PC-3 (cell line): ENCODE measurements around the gene SCN5A.

Experiments
- EZH2 ChIP-seq: fragments of 300-600 bp; sonication (generic); IDR thresholded peaks from one replicate; pipeline ENCODE4 v1.6.1; 2017; ENCODE audit warnings: antibody characterized with exemption, mild to moderate bottlenecking, low read length; ENCODE audit not compliant: unreplicated experiment
- EZH2phosphoT487 ChIP-seq: fragments of 300-600 bp; sonication (generic); IDR thresholded peaks from 2 replicates; pipeline ENCODE4 v1.6.1; 2018; ENCODE audit warnings: mild to moderate bottlenecking, antibody characterized with exemption, low read length, borderline replicate concordance
- TF ChIP-seq, protein P1 (sequence below): fragments of 300-600 bp; sonication (generic); conservative IDR thresholded peaks from 2 replicates; pipeline ENCODE4 v1.5.1; 2017; ENCODE audit warnings: antibody characterized with exemption, low read depth, mild to moderate bottlenecking, low read length

GRCh38 chr3:38534604-38535003, 114.9 kb downstream of the SCN5A start:
- TF ChIP-seq, protein P1, sequence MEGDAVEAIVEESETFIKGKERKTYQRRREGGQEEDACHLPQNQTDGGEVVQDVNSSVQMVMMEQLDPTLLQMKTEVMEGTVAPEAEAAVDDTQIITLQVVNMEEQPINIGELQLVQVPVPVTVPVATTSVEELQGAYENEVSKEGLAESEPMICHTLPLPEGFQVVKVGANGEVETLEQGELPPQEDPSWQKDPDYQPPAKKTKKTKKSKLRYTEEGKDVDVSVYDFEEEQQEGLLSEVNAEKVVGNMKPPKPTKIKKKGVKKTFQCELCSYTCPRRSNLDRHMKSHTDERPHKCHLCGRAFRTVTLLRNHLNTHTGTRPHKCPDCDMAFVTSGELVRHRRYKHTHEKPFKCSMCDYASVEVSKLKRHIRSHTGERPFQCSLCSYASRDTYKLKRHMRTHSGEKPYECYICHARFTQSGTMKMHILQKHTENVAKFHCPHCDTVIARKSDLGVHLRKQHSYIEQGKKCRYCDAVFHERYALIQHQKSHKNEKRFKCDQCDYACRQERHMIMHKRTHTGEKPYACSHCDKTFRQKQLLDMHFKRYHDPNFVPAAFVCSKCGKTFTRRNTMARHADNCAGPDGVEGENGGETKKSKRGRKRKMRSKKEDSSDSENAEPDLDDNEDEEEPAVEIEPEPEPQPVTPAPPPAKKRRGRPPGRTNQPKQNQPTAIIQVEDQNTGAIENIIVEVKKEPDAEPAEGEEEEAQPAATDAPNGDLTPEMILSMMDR, result no peak
- TF ChIP-seq EZH2phosphoT487 (no peak), EZH2 (no peak)
